Right kidney (tissue), 1 donor: ENCODE data around the gene CHN1.

ENCODE experiments used
- DNase-seq: peaks from one replicate; pipeline ENCODE4 v3.0.0-alpha.2; 2016

Gene CHN1

GRCh38 chr2:174971868-174972781 lies 33.1 kb downstream of the CHN1 start:
- no peak for DNase-seq

- DNase-seq = no peak
These were observed 35.1 kb downstream of the CHN1 start for GRCh38 chr2:174970092-174970491.

GRCh38 chr2:174969091-174969734 lies 36.0 kb downstream of the CHN1 start:
- no peak for DNase-seq

GRCh38 chr2:174967691-174968260 lies 37.4 kb downstream of the CHN1 start:
- DNase-seq = no peak

GRCh38 chr2:174967086-174967485 lies 38.1 kb downstream of the CHN1 start:
- no peak for DNase-seq

GRCh38 chr2:174965992-174966744 lies 39.0 kb downstream of the CHN1 start:
- no peak for DNase-seq

- no peak for DNase-seq
These were observed 39.6 kb downstream of the CHN1 start for GRCh38 chr2:174965551-174965950.

- DNase-seq = no peak
These were observed 40.8 kb downstream of the CHN1 start for GRCh38 chr2:174964404-174964803.

GRCh38 chr2:174963437-174964400 lies 41.5 kb downstream of the CHN1 start:
- no peak for DNase-seq

GRCh38 chr2:174959787-174960186 lies 45.4 kb downstream of the CHN1 start:
- DNase-seq = no peak

GRCh38 chr2:174957050-174957449 lies 48.1 kb downstream of the CHN1 start:
- DNase-seq = no peak

GRCh38 chr2:174952607-174953006 lies 52.6 kb downstream of the CHN1 start:
- DNase-seq = no peak

- no peak for DNase-seq
These were observed 53.4 kb downstream of the CHN1 start for GRCh38 chr2:174951745-174952144.

- no peak for DNase-seq
These were observed 55.0 kb downstream of the CHN1 start for GRCh38 chr2:174949988-174950687.

- no peak for DNase-seq
These were observed 59.5 kb downstream of the CHN1 start for GRCh38 chr2:174945601-174946260.

- no peak for DNase-seq
These were observed 66.1 kb downstream of the CHN1 start for GRCh38 chr2:174939046-174939445.

GRCh38 chr2:174931724-174932123 lies 73.5 kb downstream of the CHN1 start:
- no peak for DNase-seq

GRCh38 chr2:174929786-174930185 lies 75.4 kb downstream of the CHN1 start:
- DNase-seq = no peak

GRCh38 chr2:174925046-174925784 lies 80.0 kb downstream of the CHN1 start:
- no peak for DNase-seq
